ENCODE measurements around the gene ZNF786. TPM values are rescaled to one million over a fixed set of nuclear protein-coding genes. Genes with fewer than 3 reads are reported as not detected.

ZNF786 gene
- polyA plus RNA-seq (2013), result 4.3 TPM

DNA sequence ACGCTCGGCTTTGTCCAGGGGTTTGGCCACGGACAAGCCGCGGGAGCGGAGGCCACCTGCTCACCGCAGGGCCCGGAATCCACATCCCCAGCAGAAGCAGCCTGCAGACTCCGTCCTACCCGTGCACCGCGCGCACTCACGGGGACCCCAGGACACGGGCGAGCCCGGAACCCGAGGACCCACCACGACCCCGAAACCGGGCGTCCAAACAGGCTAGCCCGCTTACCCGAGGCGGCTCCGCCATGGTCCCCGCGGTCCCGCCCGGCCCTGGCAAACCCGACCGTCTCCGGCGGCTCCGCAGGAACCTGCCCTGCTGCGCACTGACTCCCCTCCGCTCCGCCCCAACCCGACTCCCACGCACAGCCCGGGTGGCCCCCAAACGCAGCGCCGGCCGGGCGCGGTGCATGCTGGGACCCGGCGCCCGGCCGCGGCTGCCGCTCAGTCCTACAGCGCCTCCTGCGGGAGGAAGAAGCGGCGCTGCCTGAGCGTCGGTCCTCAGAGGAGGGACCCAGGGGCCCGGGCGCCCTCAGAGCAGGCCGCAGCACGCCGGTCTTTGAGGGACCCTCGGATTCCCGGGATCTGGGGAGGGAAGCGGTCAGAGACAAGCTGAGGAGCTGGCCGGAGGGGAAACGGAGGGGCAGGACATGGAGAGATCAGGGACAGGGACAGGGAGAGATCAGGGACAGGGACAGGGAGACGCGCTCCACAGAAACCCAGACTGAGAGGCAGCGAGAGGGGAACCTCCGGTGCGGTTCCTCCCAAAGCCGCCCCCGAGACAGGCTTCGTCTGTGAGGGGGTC, at the start of gene ZNF786:
TSS of gene ZNF786 (minus strand) at position 322 of the 799 bp plus-strand sequence. CDS start at position 244, 78 bp downstream.
- H3K27me3 ChIP-seq (replicated peaks in 2 of 5; ENCODE audit: control insufficient read depth in 4 of 5, insufficient read depth in 5 of 5, low read length in 4 of 5), result no peaks in the 10 kb centered on the region
- peaks cover 0 to 3% (median 0%) of the 10 kb centered on the region in 5 experiments for H3K9me3 ChIP-seq (ENCODE audit: control extremely low read depth in 1 of 5, control insufficient read depth in 4 of 5, insufficient read depth in 2 of 5, low read depth in 1 of 5, low read length in 4 of 5)
- H3K4me3 ChIP-seq (ENCODE audit: control insufficient read depth in 1 of 7, extremely low read depth in 1 of 7, insufficient read depth in 4 of 7, low read depth in 2 of 7, low read length in 6 of 7), result peak within 1 kb of the TSS; percentile 77 to 99 (median 95)
- DNase-seq, result peak; percentile 92 to 97 (median 96)
- H3K4me1 ChIP-seq (ENCODE audit: control extremely low read depth in 1 of 4, control insufficient read depth in 4 of 4, insufficient read depth in 4 of 4, low read length in 3 of 4), result peaks cover 0 to 20% (median 7%) of the 10 kb centered on the region in 4 experiments
- peaks cover 0 to 2% (median under 1%) of the 10 kb centered on the region in 4 experiments for H3K36me3 ChIP-seq (ENCODE audit: control insufficient read depth in 4 of 4, insufficient read depth in 4 of 4, low read length in 3 of 4)
- 0% methylated on average over 65 of the region's 77 CpGs for WGBS (ENCODE audit: insufficient coverage)
- ChIA-PET POLR2A (no interaction called here), CTCF (interaction anchor here (0.6 to 1.0 kb wide), 5 partner anchors 30 to 83 kb away, joined by 3 to 7 read pairs (median 4); partner anchors contain the start of gene ZNF398)
- H3K27ac ChIP-seq (ENCODE audit: insufficient read depth in 1 of 2, low read depth in 1 of 2, low read length in 2 of 2, poor library complexity in 1 of 2, severe bottlenecking in 2 of 2), result peak within 1 kb of the TSS; percentile 90 to 92

DNA sequence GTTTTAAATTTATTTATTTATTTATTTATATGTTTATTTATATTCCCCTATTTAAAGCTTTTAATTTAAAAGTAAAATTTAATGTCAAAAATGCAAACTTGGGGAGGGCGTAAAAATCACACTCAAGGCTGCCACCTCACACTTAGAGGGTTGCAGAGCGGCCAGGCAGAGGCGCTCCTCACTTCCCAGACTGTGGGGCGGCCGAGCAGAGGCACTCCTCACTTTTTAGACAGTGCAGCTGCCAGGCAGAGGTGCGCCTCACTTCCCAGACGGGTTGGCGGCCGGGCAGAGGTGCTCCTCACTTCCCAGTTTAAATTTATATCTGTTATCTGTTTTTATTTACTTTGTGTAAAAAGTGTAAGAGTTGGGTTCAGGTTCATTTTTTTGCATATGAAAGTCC, 45.6 kb upstream of the ZNF786 start:
- ChIA-PET CTCF (interaction anchor here (1.0 to 2.1 kb wide), 4 partner anchors 8 to 107 kb away, joined by 3 to 9 read pairs (median 4); partner anchors contain the start of genes ZNF398 and ZNF425), POLR2A (interaction anchor here (0.8 kb wide), 1 partner anchor 11 kb away, joined by 3 read pairs; no protein-coding TSS in a partner anchor)
- Histone ChIP-seq H3K9me3 (ENCODE audit: control extremely low read depth in 1 of 5, control insufficient read depth in 4 of 5, insufficient read depth in 2 of 5, low read depth in 1 of 5, low read length in 4 of 5) (peaks cover 0 to 7% (median 2%) of the 10 kb centered on the region in 5 experiments), H3K27ac (ENCODE audit: insufficient read depth in 1 of 2, low read depth in 1 of 2, low read length in 2 of 2, poor library complexity in 1 of 2, severe bottlenecking in 2 of 2) (no peak overlapping the region), H3K27me3 (replicated peaks in 2 of 5; ENCODE audit: control insufficient read depth in 4 of 5, insufficient read depth in 5 of 5, low read length in 4 of 5) (no peaks in the 10 kb centered on the region), H3K4me3 (ENCODE audit: control insufficient read depth in 1 of 7, extremely low read depth in 1 of 7, insufficient read depth in 4 of 7, low read depth in 2 of 7, low read length in 6 of 7) (no peak overlapping the region), H3K4me1 (ENCODE audit: control extremely low read depth in 1 of 4, control insufficient read depth in 4 of 4, insufficient read depth in 4 of 4, low read length in 3 of 4) (no peaks in the 10 kb centered on the region), H3K36me3 (ENCODE audit: control insufficient read depth in 4 of 4, insufficient read depth in 4 of 4, low read length in 3 of 4) (peaks cover 8 to 23% (median 14%) of the 10 kb centered on the region in 4 experiments)
- no CpG with 5 or more reads among the region's 9 CpGs for WGBS (ENCODE audit: insufficient coverage)
- no peak for DNase-seq

DNA sequence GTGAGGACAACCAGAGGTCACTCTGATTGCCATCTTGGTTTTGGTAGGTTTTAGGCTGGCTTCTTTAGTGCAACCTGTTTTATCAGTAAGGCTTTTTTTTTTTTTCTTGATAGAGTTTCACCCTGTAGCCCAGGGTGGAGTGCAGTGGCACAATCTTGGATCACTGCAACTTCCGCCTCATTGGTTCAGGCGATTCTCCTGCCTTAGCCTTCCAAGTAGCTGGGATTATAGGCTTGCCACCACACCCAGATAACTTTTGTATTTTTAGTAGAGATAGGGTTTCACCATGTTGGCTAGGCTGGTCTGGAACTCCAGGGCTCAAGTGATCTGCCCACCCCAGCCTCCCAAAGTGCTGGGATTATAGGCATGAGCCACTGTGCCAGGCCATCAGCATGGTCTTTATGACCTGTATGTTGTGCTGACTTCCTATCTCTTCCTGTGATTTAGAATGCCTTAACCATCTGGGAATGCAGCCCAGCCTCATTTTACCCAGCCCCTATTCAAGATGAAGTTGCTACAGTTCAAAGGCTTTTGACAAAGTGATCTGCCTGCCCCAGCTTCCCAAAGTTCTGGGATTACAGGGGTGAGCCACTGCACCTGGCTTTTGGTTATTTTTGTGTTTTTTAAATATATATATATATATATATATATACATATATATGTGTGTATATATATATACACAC, 42.7 kb upstream of the ZNF786 start:
- ChIA-PET POLR2A (no interaction called here), CTCF (interaction anchor here (1.2 kb wide), 1 partner anchor 9 kb away, joined by 5 read pairs; no protein-coding TSS in a partner anchor)
- 100% methylated on average over 2 of the region's 2 CpGs for WGBS (ENCODE audit: insufficient coverage)
- Histone ChIP-seq H3K27ac (ENCODE audit: insufficient read depth in 1 of 2, low read depth in 1 of 2, low read length in 2 of 2, poor library complexity in 1 of 2, severe bottlenecking in 2 of 2) (no peak overlapping the region), H3K9me3 (ENCODE audit: control extremely low read depth in 1 of 5, control insufficient read depth in 4 of 5, insufficient read depth in 2 of 5, low read depth in 1 of 5, low read length in 4 of 5) (peaks cover 4 to 16% (median 7%) of the 10 kb centered on the region in 5 experiments), H3K4me3 (ENCODE audit: control insufficient read depth in 1 of 7, extremely low read depth in 1 of 7, insufficient read depth in 4 of 7, low read depth in 2 of 7, low read length in 6 of 7) (no peak overlapping the region), H3K27me3 (replicated peaks in 2 of 5; ENCODE audit: control insufficient read depth in 4 of 5, insufficient read depth in 5 of 5, low read length in 4 of 5) (no peaks in the 10 kb centered on the region), H3K36me3 (ENCODE audit: control insufficient read depth in 4 of 4, insufficient read depth in 4 of 4, low read length in 3 of 4) (peaks cover 11 to 35% (median 23%) of the 10 kb centered on the region in 4 experiments), H3K4me1 (ENCODE audit: control extremely low read depth in 1 of 4, control insufficient read depth in 4 of 4, insufficient read depth in 4 of 4, low read length in 3 of 4) (peaks cover 0 to 3% (median 2%) of the 10 kb centered on the region in 4 experiments)
- no peak for DNase-seq

- CTCF ChIA-PET, result no interaction called here
- H3K9me3 ChIP-seq (ENCODE audit: control extremely low read depth in 1 of 5, control insufficient read depth in 4 of 5, insufficient read depth in 2 of 5, low read depth in 1 of 5, low read length in 4 of 5), result peaks cover 4 to 16% (median 7%) of the 10 kb centered on the region in 5 experiments
- POLR2A ChIA-PET, result no interaction called here
- no peaks in the 10 kb centered on the region for H3K27me3 ChIP-seq (replicated peaks in 2 of 5; ENCODE audit: control insufficient read depth in 4 of 5, insufficient read depth in 5 of 5, low read length in 4 of 5)
- peaks cover 0 to 12% (median 7%) of the 10 kb centered on the region in 4 experiments for H3K4me1 ChIP-seq (ENCODE audit: control extremely low read depth in 1 of 4, control insufficient read depth in 4 of 4, insufficient read depth in 4 of 4, low read length in 3 of 4)
- DNase-seq, result peak in 2 of 3 donors; percentile 20 to 31
- H3K4me3 ChIP-seq (ENCODE audit: control insufficient read depth in 1 of 7, extremely low read depth in 1 of 7, insufficient read depth in 4 of 7, low read depth in 2 of 7, low read length in 6 of 7), result no peak overlapping the region
- 100% methylated on average over 3 of the region's 5 CpGs for WGBS (ENCODE audit: insufficient coverage)
- peaks cover 11 to 35% (median 23%) of the 10 kb centered on the region in 4 experiments for H3K36me3 ChIP-seq (ENCODE audit: control insufficient read depth in 4 of 4, insufficient read depth in 4 of 4, low read length in 3 of 4)
- H3K27ac ChIP-seq (ENCODE audit: insufficient read depth in 1 of 2, low read depth in 1 of 2, low read length in 2 of 2, poor library complexity in 1 of 2, severe bottlenecking in 2 of 2), result no peak overlapping the region
Measured at GRCh38 chr7:149130572-149131198, 40.2 kb upstream of the ZNF786 start.

DNA sequence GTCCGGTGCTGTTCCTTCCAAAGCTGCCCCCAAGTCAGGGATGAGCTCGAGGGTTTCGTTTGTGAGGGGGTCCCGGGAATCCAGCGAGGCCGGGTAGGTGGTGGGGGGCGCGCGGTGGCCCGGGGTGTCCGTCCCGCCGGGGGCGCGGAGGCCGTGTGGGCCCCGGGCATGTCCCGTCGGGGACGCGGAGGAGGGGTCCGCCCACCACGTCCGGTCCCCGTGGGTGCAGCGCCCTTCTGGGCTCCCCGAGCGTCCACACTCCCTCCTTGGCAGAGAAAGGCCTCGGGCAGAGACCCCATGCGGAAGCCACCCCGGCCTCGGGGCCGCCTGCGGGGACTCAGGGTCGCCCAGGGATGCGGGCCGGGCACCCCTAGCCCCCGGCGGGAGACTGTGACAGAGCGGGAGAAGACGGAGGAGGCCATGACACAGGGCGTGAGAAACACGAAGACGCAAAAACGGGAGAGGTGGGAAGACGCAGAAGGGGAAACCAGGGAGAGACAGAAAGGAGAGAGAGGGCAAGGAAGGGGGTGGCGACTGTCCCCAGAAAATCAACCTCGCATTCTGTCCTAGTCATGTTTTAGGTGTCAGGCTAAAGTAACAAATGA, 36.2 kb upstream of the ZNF786 start:
- POLR2A ChIA-PET, result interaction anchor here (0.5 to 1.9 kb wide), 4 partner anchors 13 to 61 kb away, joined by 3 to 27 read pairs (median 4); partner anchors contain the start of gene ZNF398
- H3K4me1 ChIP-seq (ENCODE audit: control extremely low read depth in 1 of 4, control insufficient read depth in 4 of 4, insufficient read depth in 4 of 4, low read length in 3 of 4), result peaks cover 3 to 23% (median 13%) of the 10 kb centered on the region in 4 experiments

More for the DNA sequence above, 36.2 kb upstream of the ZNF786 start:
- peak; percentile 50 to 79 (median 70) for DNase-seq
- peak overlapping the region; percentile 86 to 100 (median 92) for H3K4me3 ChIP-seq (ENCODE audit: control insufficient read depth in 1 of 7, extremely low read depth in 1 of 7, insufficient read depth in 4 of 7, low read depth in 2 of 7, low read length in 6 of 7)
- WGBS (ENCODE audit: insufficient coverage), result under 1% methylated on average over 44 of the region's 48 CpGs
- H3K27ac ChIP-seq (ENCODE audit: insufficient read depth in 1 of 2, low read depth in 1 of 2, low read length in 2 of 2, poor library complexity in 1 of 2, severe bottlenecking in 2 of 2), result peak overlapping the region; percentile 88 to 95
- peaks cover 6 to 18% (median 14%) of the 10 kb centered on the region in 4 experiments for H3K36me3 ChIP-seq (ENCODE audit: control insufficient read depth in 4 of 4, insufficient read depth in 4 of 4, low read length in 3 of 4)
- H3K9me3 ChIP-seq (ENCODE audit: control extremely low read depth in 1 of 5, control insufficient read depth in 4 of 5, insufficient read depth in 2 of 5, low read depth in 1 of 5, low read length in 4 of 5), result peaks cover 4 to 15% (median 7%) of the 10 kb centered on the region in 5 experiments
- H3K27me3 ChIP-seq (replicated peaks in 2 of 5; ENCODE audit: control insufficient read depth in 4 of 5, insufficient read depth in 5 of 5, low read length in 4 of 5), result no peaks in the 10 kb centered on the region
- CTCF ChIA-PET, result interaction anchor here (0.7 to 4.4 kb wide), 12 partner anchors 10 to 75 kb away, joined by 3 to 44 read pairs (median 6); partner anchors contain the start of gene ZNF398
